Stimulated activated CD8-positive, alpha-beta memory T cell treated with anti-CD3 and anti-CD28 coated beads, Interleukin-15, amount 100 ng/mL, for 1 hour (primary cell): ENCODE data around the gene WDR88.
"Not testable (repeated sequence)": the region's sequence is repeated elsewhere in the genome, so short reads cannot be mapped to it uniquely, and the experiment has no call there.

Source experiments
- DNase-seq: peaks from one replicate; pipeline ENCODE4 v3.0.0-alpha.2; 2020; ENCODE audit warnings: low read depth

Gene WDR88

GRCh38 chr19:33130433-33130832 lies 1.5 kb upstream of the WDR88 start:
- DNase-seq, result no peak

GRCh38 chr19:33132425-33132824 lies 511 bp downstream of the WDR88 start:
- no peak for DNase-seq

- no peak for DNase-seq
These were observed 1.6 kb downstream of the WDR88 start for GRCh38 chr19:33133438-33134031.

GRCh38 chr19:33134571-33135041 lies 2.7 kb downstream of the WDR88 start:
- DNase-seq, result no peak

- DNase-seq, result no peak
These were observed 7.3 kb downstream of the WDR88 start for GRCh38 chr19:33139165-33139564.

GRCh38 chr19:33143897-33144405 lies 12.0 kb downstream of the WDR88 start:
- peak; percentile 32 for DNase-seq

GRCh38 chr19:33146209-33146608 lies 14.3 kb downstream of the WDR88 start:
- no peak for DNase-seq

GRCh38 chr19:33147538-33147937 lies 15.6 kb downstream of the WDR88 start:
- DNase-seq, result no peak

- no peak for DNase-seq
These were observed 19.1 kb downstream of the WDR88 start for GRCh38 chr19:33150852-33151518.

- no peak for DNase-seq
These were observed 20.3 kb downstream of the WDR88 start for GRCh38 chr19:33152176-33152575.

GRCh38 chr19:33152625-33153024 lies 20.7 kb downstream of the WDR88 start:
- DNase-seq, result not testable (repeated sequence)

GRCh38 chr19:33154313-33154712 lies 22.4 kb downstream of the WDR88 start:
- not testable (repeated sequence) for DNase-seq

GRCh38 chr19:33156334-33156733 lies 24.4 kb downstream of the WDR88 start:
- DNase-seq, result no peak

- DNase-seq, result no peak
These were observed 26.0 kb downstream of the WDR88 start for GRCh38 chr19:33157906-33158305.

GRCh38 chr19:33158365-33158764 lies 26.5 kb downstream of the WDR88 start:
- DNase-seq, result no peak

GRCh38 chr19:33159149-33159548 lies 27.2 kb downstream of the WDR88 start:
- DNase-seq, result no peak

GRCh38 chr19:33159893-33160292 lies 28.0 kb downstream of the WDR88 start:
- no peak for DNase-seq

GRCh38 chr19:33161201-33161600 lies 29.3 kb downstream of the WDR88 start:
- no peak for DNase-seq

- DNase-seq, result no peak
These were observed 31.6 kb downstream of the WDR88 start for GRCh38 chr19:33163481-33163880.

- not testable (repeated sequence) for DNase-seq
These were observed 34.1 kb downstream of the WDR88 start for GRCh38 chr19:33166037-33166436.

- DNase-seq, result no peak
These were observed 35.5 kb downstream of the WDR88 start for GRCh38 chr19:33167438-33167837.

- DNase-seq, result no peak
These were observed 36.6 kb downstream of the WDR88 start for GRCh38 chr19:33168528-33168927.

GRCh38 chr19:33171222-33171795 lies 39.4 kb downstream of the WDR88 start:
- no peak for DNase-seq
